GM21515 (cell line): ENCODE measurements around the gene NFX1.
A peak's percentile ranks its signal among the peaks of the same experiment; 100 is the strongest.

Source experiments
- ATAC-seq: cut with Tn5 transposase; IDR thresholded peaks from one replicate; pipeline ENCODE4 v1.9.1; 2021; ENCODE audit not compliant: unreplicated experiment

Gene NFX1

GRCh38 chr9:33265211-33265865, 25.0 kb upstream of the NFX1 start:
- no peak for ATAC-seq

- ATAC-seq: no peak
These were observed 23.1 kb upstream of the NFX1 start for GRCh38 chr9:33267151-33267767.

DNA sequence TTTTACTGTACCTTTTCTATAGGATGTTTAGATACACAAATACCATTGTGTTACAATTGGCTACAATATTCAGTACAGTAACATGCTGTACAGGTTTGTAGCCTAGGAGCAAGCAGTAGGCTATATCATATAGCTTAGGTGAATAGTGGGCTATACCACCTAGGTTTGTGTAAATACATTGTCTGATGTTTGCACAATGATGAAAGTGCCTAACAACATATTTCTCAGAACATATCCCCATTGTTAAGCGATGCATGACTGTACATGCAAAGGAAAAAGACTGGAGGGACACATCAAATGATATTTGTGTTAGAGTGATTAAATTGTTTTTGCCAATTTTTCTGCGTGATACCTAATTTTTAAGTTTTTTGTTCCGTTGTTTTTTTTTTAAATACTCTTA, 20.2 kb upstream of the NFX1 start:
- ATAC-seq: no peak

GRCh38 chr9:33272061-33272460, 18.3 kb upstream of the NFX1 start:
- no peak for ATAC-seq

DNA sequence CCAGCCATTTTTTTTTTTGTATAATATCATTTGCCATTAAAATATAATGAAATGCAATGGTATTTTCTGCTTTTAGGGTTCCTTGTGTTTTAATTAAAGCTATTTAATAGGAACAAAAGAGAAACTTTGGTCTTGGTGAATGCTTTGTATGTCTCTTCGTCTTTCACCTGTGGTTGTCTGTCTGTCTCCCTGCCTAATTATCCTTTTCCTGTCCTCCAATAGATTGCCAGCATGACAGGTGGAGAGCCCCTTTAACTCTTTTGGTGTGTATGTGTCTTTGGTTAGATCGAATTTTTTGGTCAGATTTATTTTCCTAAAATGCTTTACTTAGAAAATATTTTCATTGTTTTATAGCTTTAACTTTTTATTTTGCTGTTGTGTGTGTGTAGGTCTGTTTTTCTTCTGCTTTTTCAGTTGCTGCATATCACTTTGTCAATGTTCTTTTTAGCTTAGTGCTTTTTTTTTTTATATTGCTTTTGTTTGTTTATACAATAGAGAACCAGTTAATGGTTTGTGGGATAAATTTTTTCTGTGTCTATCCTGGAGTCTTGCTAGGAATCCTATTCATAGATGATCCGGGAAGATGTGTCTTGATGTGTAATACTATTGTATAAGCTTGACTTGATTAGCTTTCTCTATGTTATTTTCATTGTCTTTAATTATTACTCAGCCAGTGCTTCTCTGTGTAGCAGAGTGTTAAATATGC, 16.9 kb upstream of the NFX1 start:
- ATAC-seq: no peak

- ATAC-seq: no peak
These were observed 16.4 kb upstream of the NFX1 start for GRCh38 chr9:33273972-33274328.

DNA sequence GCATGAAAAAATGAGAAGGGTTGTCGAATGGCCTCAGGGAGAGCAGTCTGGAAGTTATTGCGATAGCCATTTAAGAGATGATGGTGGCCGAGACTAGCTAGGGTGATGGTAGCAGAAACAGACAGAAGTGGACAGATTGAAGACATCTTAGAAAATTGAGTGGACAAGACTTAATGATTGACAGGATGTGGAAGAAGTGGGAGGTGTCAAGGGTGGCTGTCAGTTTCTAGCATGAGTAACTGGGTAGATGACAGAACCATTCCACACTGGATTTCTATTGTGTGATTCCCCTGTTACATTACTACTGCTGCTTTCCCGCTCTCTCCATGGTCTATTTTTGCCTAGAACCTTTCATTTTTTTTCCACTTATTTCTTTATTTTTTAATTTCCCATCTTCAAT, 12.8 kb upstream of the NFX1 start:
- ATAC-seq: no peak

DNA sequence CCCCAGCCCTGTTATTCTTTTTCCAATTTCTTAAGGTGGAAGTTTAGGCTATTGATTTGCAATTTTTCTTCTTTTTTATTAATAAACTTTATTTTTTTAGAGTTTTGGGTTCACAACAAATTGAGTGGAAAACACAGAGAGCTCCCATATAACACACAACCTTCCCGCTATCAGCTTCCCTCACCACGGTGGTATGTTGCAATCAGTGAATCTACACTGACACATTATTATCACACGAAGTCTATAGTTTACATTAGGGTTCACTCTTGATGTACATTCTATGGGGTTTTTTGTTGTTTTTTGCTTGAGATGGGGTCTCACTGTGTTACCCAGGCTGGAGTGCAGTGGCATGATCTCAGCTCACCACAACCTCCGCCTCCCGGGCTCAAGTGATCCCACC, 4.8 kb upstream of the NFX1 start:
- ATAC-seq: no peak

DNA sequence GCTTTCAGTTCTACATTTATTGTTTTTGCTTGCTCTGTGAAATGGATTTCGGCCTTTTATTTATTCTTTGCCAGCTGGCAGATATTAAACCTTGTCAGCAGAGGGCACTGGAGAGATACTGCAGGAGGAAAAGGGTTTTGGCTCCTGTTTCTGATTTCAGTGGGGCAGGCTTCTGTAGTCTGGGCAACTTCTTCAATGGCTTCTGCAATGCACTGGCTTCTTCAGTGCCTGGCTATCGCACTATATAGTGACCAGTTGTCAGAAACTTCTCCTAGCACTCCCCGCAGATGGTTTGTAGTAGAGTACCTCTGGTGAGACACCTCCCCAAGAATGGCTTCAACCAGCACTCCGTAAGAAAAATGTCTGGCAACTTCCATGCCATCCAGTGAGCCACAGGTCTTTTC, 3.2 kb upstream of the NFX1 start:
- ATAC-seq: no peak

DNA sequence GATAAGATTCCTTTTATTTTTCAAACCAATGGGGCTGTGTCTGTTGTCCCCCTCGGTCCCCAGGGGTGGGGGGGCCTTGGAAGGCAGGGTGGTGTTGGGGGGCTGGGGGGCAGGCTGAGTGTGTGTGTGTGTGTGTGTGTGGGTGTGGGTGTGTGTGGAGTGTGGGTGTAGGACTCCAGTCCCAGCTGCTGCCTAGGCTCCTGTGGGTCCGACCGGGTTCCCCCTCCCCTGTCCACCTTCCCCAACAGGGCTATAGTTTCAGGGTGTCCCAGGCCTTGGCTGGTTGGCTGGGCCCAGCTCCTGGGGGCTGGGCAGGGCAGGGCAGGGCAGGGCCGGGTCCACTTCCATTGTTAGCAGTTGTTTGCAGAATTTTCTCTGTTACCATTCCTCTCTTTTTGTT, 2.1 kb upstream of the NFX1 start:
- ATAC-seq: no peak

- no peak for ATAC-seq
These were observed 1.4 kb upstream of the NFX1 start for GRCh38 chr9:33288828-33289483.

- ATAC-seq: no peak
These were observed 820 bp upstream of the NFX1 start for GRCh38 chr9:33289496-33289895.

- ATAC-seq: peak; percentile 37
These were observed 425 bp upstream of the NFX1 start for GRCh38 chr9:33289936-33290246.

GRCh38 chr9:33291031-33291397, 698 bp downstream of the NFX1 start:
- no peak for ATAC-seq

GRCh38 chr9:33291901-33292300, 1.6 kb downstream of the NFX1 start:
- ATAC-seq: no peak

- no peak for ATAC-seq
These were observed 3.5 kb downstream of the NFX1 start for GRCh38 chr9:33293782-33294181.

GRCh38 chr9:33294670-33295432, 4.5 kb downstream of the NFX1 start:
- ATAC-seq: no peak

GRCh38 chr9:33295571-33295970, 5.3 kb downstream of the NFX1 start:
- peak; percentile 39 for ATAC-seq

- ATAC-seq: peak; percentile 91
These were observed 7.1 kb downstream of the NFX1 start for GRCh38 chr9:33297432-33297831.

GRCh38 chr9:33300546-33300945, 10.2 kb downstream of the NFX1 start:
- no peak for ATAC-seq

DNA sequence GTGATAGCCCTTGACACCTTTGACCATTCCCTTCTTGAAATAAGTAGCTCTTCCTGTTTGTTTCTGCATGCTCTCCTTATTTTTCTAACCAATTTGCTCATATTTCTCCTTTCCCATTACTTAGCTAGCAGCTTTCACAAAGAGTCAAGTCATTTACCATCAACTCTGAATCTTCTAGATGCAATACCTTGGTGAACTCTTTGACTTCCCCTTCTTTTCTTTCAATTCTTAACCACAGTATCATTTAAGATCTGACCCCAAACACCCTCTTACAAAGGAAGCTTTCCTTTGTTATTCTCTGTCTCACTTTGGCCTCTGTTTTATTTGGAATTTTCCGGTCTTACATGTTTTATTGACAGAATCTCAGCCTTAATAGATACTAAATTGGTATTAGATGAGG, 14.0 kb downstream of the NFX1 start:
- no peak for ATAC-seq

DNA sequence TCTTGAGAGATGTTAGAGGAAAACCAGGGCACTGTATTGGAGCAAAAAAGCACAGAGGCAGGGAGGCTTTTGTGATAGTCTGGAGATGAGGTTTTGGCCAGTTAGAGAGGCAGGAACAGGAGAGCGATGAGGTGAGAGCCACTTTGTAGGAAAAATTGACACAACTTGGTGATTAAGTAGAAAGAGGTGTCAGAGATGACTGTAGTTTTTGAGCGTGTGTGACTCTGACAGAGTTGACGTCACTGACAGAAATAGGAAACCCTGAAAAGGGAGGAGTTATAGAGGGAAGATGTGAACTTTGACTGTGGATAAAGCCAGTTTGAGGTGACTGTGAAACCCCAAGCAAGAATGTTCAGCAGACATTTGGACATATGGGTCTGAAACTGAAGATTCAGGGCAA, 15.7 kb downstream of the NFX1 start:
- ATAC-seq: no peak
